HG02885 (cell line): ENCODE measurements around the gene LRRN4.
"Not testable (repeated sequence)": the region's sequence is repeated elsewhere in the genome, so short reads cannot be mapped to it uniquely, and the experiment has no call there.

Source experiments
- ATAC-seq: cut with Tn5 transposase; IDR thresholded peaks from one replicate; pipeline ENCODE4 v1.9.1; 2021; ENCODE audit warnings: mild to moderate bottlenecking; ENCODE audit not compliant: unreplicated experiment, poor library complexity

Gene LRRN4

GRCh38 chr20:6036213-6036612 is 17.6 kb downstream of the LRRN4 start:
- ATAC-seq = no peak

DNA sequence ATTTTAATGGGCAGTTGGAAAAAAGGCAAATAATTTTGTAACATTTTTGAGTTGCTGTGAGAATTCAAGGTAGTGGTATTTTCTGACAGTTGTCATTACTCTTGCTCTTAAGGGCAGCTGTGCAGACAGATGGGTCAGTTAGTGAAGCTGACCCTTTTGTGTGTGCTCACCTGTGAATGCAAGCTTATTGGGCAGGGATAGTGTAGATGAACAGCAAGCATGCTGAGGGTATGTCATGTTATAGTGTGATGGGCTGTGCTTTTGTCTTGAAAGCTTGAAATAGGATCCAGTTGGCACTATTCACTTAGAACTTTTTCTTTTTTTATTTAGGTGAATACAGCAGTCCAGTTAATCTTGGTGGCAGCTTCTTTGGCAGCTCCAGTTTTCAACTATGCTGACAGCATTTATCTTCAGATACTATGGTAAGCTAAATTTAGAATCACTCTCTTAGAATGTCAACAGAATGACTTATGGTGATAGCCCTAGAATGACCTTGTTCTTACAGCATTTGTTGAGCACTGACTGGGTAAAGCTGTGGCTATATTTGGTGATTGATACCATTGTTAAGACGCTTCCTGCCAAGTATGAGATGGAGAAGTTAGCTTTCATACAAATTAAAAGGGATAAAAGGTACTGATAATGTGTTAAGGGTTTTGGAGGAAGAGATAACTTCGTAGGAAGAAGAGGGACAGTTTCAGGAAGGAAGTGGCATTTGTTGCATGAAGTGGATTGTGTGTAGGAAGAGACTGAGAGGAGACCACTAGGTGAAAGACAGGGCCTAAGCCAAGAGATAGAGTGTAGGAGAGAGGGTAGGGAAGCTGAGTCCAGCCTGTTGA is 19.5 kb downstream of the LRRN4 start:
- no peak for ATAC-seq

DNA sequence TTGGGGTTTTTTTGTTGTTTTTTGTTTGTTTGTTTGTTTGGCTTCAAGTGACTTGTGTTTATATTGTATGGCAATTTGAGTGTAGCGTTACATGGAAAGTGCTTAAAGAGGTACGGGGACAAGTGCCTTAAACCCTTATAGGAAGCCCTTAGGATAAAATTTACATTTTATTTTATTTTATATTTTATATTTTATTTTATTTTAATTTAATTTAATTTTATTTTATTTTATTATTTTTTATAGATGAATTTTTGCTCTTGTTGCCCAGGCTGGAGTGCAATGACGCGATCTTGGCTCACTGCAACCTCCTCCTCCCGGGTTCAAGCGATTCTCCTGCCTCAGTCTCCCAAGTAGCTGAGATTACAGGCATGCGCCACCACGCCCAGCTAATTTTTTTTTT is 21.0 kb downstream of the LRRN4 start:
- not testable (repeated sequence) for ATAC-seq

- ATAC-seq = no peak
Observed at GRCh38 chr20:6030453-6031080, 23.3 kb downstream of the LRRN4 start.

DNA sequence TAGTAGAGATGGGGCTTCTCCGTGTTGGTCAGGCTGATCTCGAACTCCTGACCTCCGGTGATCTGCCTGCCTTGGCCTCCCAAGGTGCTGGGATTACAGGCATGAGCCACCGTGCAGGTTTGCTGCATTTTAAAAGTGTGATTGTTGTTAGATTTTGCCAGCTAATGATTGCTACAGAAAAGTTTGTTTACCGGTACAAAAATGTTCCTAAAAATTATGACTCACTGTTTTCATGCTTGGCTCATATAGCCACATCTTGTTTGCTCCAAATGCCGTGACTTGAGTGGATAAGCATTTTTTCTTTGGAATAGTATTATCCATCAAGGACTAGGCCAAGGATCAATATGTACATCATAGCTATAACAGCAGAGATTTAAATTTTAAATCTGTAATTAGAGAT is 24.3 kb downstream of the LRRN4 start:
- ATAC-seq = no peak

GRCh38 chr20:6028818-6029217 is 25.0 kb downstream of the LRRN4 start:
- no peak for ATAC-seq

- no peak for ATAC-seq
Observed at GRCh38 chr20:6026051-6026450, 27.8 kb downstream of the LRRN4 start.

DNA sequence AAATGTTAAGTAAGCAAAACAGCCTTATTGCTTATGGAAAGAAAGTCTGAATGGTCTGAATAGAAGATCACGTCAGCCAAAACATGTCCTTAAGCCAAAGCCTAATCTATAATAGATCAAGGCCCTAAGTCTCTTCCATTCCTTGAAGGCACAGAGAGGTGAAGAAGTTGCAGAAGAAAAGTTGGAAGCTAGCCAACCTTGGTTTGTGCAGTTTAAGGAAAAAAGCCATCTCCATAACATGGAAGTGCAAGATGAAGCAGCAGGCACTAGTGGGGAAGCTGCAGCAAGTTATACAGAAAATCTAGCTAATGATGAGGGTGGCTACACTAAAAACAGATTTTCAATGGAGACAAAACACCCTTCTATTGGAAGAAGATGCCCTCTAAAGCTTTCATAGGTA is 29.1 kb downstream of the LRRN4 start:
- ATAC-seq = no peak

DNA sequence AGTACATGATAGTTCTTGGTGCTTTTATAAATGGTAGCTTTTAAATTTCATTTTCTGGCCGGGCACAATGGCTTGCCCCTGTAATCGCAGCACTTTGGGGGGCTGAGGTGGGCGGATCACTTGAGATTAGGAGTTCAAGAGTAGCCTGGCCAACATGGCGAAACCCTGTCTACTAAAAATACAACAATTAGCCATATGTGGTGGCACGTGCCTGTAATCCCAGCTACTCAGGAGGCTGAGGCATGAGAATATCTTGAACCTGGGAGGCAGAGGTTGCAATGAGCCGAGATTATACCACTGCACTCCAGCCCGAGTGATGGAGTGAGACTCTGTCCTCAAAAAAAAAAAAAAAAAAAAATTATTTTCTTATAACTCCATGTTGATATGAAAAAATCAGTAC is 36.0 kb downstream of the LRRN4 start:
- ATAC-seq = no peak

GRCh38 chr20:6017467-6017866 is 36.4 kb downstream of the LRRN4 start:
- ATAC-seq = no peak

- ATAC-seq = no peak
Observed at GRCh38 chr20:6014957-6015356, 38.9 kb downstream of the LRRN4 start.

DNA sequence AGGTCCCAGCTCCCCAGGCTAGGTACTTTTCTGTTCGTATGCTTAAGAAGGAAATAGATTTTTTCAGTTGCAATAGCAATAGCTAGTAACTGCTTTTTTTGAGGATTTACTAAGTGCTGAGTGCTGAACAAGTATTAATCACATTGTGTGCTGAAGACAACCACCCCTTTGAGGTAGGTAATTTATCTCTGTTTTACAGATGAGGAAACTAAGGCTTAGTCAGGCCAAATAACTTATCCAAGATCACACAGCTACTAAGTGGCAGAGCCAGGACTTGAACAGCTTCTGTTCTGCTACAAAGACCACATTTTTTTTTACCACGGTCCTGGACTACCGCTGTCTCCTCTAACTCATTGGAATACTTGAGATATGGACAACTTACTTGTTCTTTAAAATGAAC is 39.8 kb downstream of the LRRN4 start:
- no peak for ATAC-seq

- ATAC-seq = no peak
Observed at GRCh38 chr20:6012179-6012578, 41.7 kb downstream of the LRRN4 start.

DNA sequence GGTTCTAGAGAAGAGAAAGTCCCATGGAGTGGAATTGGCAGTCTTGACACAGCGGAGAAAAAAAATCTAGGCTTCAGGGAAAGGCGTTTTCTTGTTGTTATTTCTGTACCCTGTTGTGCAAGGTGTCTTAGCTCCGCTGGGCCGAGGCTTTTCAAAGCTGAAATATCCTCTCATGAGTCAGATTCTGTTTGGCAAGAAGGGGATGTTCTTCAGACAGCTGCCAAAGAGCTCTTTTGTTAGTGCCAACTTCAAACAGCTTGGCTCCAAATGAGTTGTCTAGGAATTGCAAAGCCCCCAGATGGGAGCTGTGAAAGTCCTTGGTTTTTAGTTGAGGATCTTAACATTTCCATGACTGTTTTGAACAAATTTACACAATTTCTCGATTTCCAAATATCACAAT is 45.6 kb downstream of the LRRN4 start:
- ATAC-seq = no peak

DNA sequence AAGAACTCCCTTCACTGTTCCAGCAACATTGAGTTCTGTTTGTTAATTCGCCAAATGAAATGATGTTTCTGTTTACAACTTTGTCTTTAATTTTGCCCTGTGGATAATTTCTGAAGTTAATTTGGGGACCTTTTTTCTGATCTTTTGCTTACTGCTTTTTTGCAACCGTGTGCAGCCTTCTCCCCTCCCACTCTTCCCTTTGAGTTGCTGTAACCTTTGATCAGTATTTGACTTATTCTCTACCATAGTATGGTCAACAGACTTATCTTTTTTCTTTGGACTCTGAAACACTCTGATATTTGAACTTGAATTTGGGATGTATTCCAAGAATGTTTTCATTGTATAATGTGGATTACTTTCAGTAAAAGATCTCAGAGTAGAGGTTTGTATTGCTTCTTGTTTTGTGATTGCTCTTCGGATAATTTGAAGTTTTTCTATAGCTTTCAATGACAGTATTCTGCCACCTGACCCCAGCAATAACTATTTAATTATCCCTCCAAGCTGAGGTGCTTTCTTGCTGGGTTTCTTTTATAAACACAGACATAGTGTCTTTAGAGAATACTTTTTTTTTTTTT is 46.2 kb downstream of the LRRN4 start:
- ATAC-seq = no peak

DNA sequence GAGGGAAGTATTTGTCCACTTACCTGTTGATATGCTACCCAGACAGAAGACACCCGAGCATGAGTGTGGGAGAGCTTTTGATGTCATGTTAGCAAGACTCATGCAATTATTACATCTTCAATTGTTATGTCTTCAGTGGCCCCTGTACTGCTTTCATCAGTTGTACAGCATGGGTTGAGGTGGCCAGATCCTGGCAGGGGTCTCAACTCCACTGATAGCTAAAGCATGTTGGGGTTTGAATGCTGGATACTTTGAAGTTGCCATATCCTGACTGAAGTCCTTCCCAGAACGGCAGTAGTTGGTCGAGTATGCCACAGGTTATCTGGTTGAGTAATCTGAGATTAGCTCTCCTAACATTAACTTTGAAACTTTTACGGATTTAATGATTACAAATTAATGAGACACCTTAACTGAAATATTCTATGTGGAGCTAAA is 46.7 kb downstream of the LRRN4 start:
- no peak for ATAC-seq

GRCh38 chr20:6006603-6006949 is 47.3 kb downstream of the LRRN4 start:
- no peak for ATAC-seq

DNA sequence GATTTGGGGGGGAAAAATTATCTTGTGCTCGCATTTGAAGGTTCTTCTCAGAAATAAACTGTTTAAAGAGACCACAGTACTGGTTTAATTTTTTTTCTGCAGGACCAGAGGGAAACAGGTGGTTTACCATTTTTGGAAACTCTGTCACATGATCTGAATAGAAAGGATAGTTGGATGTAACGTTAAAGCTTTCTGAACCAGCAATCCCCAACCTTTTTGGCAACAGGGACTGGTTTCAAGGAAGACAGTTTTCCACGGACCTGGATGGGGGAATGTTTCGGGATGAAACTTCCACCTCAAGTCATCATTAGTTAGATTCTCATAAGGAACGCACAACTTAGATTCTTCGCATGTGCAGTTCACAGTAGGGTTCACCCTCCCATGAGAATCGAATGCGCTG is 53.0 kb downstream of the LRRN4 start:
- no peak for ATAC-seq

- ATAC-seq = no peak
Observed at GRCh38 chr20:5999783-6000182, 54.1 kb downstream of the LRRN4 start.

DNA sequence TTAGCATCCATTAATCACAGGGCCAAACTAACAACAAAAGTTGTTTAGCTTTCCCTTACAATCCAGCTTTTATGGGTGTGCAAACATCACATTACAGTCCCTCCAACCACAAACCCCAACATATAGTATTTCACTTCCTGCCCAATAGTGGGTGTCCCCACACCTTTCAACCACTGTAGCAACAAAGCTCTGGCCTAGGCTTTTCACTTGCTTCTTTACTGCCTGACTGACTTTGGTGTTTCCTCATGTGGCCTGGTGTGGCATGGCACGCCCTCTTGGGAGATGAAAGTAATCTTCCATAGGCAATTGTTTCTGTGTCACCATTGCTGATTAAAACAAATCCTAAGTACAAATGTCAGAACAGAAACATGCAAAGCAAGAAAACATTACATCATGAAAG is 57.1 kb downstream of the LRRN4 start:
- ATAC-seq = peak; percentile 99

DNA sequence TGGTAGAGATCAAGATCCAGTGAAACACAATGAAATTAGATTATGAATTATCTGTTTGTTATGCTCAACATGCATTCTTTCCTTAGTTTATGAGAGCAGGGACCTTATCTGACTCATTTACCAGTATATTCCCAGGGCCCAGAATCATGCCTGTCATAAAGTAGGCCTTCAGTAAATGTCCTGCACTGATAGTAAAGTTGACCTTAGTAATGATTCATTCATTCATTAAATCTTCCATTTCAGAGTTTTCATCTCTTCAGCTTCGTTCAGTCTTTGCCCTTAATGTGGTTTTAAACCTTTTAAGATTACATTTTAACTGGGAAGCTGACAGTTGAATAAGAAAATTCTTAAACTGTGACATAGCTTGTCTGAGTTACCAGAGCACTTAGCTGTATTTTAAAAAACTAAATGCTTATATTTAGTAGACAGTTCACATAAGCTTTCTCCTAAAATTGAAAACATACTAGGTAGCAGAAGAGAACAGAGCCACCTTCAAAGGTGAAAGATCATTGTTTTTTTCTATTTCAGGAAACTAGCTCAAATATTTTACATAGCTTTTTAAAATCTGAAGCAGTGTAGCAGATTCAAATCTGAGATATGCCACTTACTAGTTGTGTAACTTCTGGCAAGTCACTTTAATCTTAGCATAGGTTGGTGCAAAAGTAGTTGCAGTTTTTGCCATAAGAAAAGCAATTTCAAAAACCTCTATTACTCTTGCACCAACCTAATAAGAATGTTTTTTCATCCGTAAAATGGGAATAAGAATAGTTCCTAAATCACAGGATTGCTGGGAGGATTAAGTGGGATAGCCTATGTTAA is 62.0 kb downstream of the LRRN4 start:
- no peak for ATAC-seq
